Astrocyte (in vitro differentiated cells and primary cell): ENCODE measurements around the gene SLC39A10. TPM values are rescaled to one million over a fixed set of nuclear protein-coding genes. Genes with fewer than 3 reads are reported as not detected.

Source experiments
- DNase-seq: peaks from one replicate; pipeline ENCODE4 v3.0.0-alpha.2; 2010; ENCODE audit warnings: low read depth
- FAIRE-seq: peaks from 2 replicates; lab custom pipeline; 2011; peaks lifted over from hg19 to GRCh38; lab: Jason Lieb, UNC
- H2AFZ ChIP-seq: 2 replicates; pipeline ENCODE4 v1.6.0; 2012; ENCODE audit warnings: low read depth, low read length, inconsistent platforms
- H3K27ac ChIP-seq: 2 replicates; pipeline ENCODE4 v1.5.1; 2011; ENCODE audit warnings: low read depth, low read length, inconsistent platforms
- H3K27me3 ChIP-seq: 2 replicates; pipeline ENCODE4 v1.6.0; 2011; ENCODE audit warnings: low read length, inconsistent platforms; ENCODE audit not compliant: insufficient read depth
- H3K36me3 ChIP-seq: 2 replicates; pipeline ENCODE4 v1.5.1; 2011; ENCODE audit warnings: low read length, inconsistent platforms; ENCODE audit not compliant: insufficient read depth
- H3K4me1 ChIP-seq: 2 replicates; pipeline ENCODE4 v1.5.1; 2011; ENCODE audit warnings: low read length, inconsistent platforms; ENCODE audit not compliant: insufficient read depth
- H3K4me2 ChIP-seq: 2 replicates; pipeline ENCODE4 v1.6.0; 2012; ENCODE audit warnings: low read length, inconsistent platforms
- H3K4me3 ChIP-seq: 2 replicates; pipeline ENCODE4 v1.5.1; 2011; ENCODE audit warnings: low read depth, mild to moderate bottlenecking, low read length, inconsistent platforms; ENCODE audit not compliant: insufficient read depth
- H3K79me2 ChIP-seq: 2 replicates; pipeline ENCODE4 v1.6.0; 2012; ENCODE audit warnings: mild to moderate bottlenecking, low read length, inconsistent platforms; ENCODE audit not compliant: insufficient read depth
- H3K9ac ChIP-seq: 2 replicates; pipeline ENCODE4 v1.6.0; 2012; ENCODE audit warnings: mild to moderate bottlenecking, low read length, inconsistent platforms
- H3K9me3 ChIP-seq: 2 replicates; pipeline ENCODE4 v1.5.1; 2012; ENCODE audit warnings: low read depth, mild to moderate bottlenecking, low read length, inconsistent platforms; ENCODE audit not compliant: insufficient read depth
- H4K20me1 ChIP-seq: 2 replicates; pipeline ENCODE4 v1.6.0; 2012; ENCODE audit warnings: low read length, inconsistent platforms; ENCODE audit not compliant: insufficient read depth
- H3K27ac Mint-ChIP-seq: one replicate; pipeline ENCODE4 v1.8.0; 2021; ENCODE audit warnings: mild to moderate bottlenecking, mixed read lengths; ENCODE audit not compliant: unreplicated experiment
- H3K27me3 Mint-ChIP-seq: one replicate; pipeline ENCODE4 v1.8.0; 2021; ENCODE audit warnings: low read depth, mixed read lengths; ENCODE audit not compliant: unreplicated experiment
- H3K36me3 Mint-ChIP-seq: one replicate; pipeline ENCODE4 v1.8.0; 2021; ENCODE audit warnings: low read depth, mixed read lengths; ENCODE audit not compliant: unreplicated experiment
- H3K4me1 Mint-ChIP-seq: one replicate; pipeline ENCODE4 v1.8.0; 2021; ENCODE audit warnings: low read depth, mixed read lengths; ENCODE audit not compliant: unreplicated experiment
- H3K4me3 Mint-ChIP-seq: one replicate; pipeline ENCODE4 v1.8.0; 2021; ENCODE audit warnings: mild to moderate bottlenecking, moderate library complexity, mixed read lengths; ENCODE audit not compliant: unreplicated experiment
- H3K9me3 Mint-ChIP-seq: one replicate; pipeline ENCODE4 v1.8.0; 2021; ENCODE audit warnings: mild to moderate bottlenecking, mixed read lengths; ENCODE audit not compliant: unreplicated experiment
- CTCF ChIP-seq: IDR thresholded peaks from 2 replicates; pipeline ENCODE4 v1.5.1; 2011; ENCODE audit warnings: low read depth, mild to moderate bottlenecking, inconsistent platforms, low read length, moderate library complexity; ENCODE audit not compliant: insufficient read depth
- EZH2 ChIP-seq: IDR thresholded peaks from 2 replicates; pipeline ENCODE4 v1.6.1; 2012; ENCODE audit warnings: mild to moderate bottlenecking, low read length, inconsistent platforms; ENCODE audit not compliant: insufficient read depth
- total RNA-seq: library from RNA; stranded (reverse); gene quantifications from 2 replicates; pipeline ENCODE4 v1.2.1, GENCODE V29; 2021

The SLC39A10 gene
- total RNA-seq, 1 donor from 2014 or later, result 96.2 TPM

- no peak overlapping the region for H2AFZ ChIP-seq
- no peak for FAIRE-seq
- H3K36me3 Mint-ChIP-seq, result no peaks in the 10 kb centered on the region
Measured at GRCh38 chr2:195626507-195626906, 30.5 kb upstream of the SLC39A10 start.

GRCh38 chr2:195628666-195629065, 28.4 kb upstream of the SLC39A10 start:
- H3K27me3 Mint-ChIP-seq, result no peaks in the 10 kb centered on the region
- no peaks in the 10 kb centered on the region for H3K79me2 ChIP-seq
- H3K4me1 ChIP-seq, result no peaks in the 10 kb centered on the region
- DNase-seq, result no peak
- no peak overlapping the region for H3K4me3 Mint-ChIP-seq
- H3K9me3 Mint-ChIP-seq, result peaks cover 2% of the 10 kb centered on the region
- H3K36me3 Mint-ChIP-seq, result no peaks in the 10 kb centered on the region
- FAIRE-seq, result no peak
- peaks cover 11% of the 10 kb centered on the region for H3K4me1 Mint-ChIP-seq
- H4K20me1 ChIP-seq, result no peaks in the 10 kb centered on the region
- H3K27ac ChIP-seq, result no peak overlapping the region
- H3K36me3 ChIP-seq, result no peaks in the 10 kb centered on the region
- no peak overlapping the region for H3K4me3 ChIP-seq
- no peak overlapping the region for H3K27ac Mint-ChIP-seq
- H3K9ac ChIP-seq, result no peak overlapping the region
- no peak overlapping the region for H3K4me2 ChIP-seq
- H2AFZ ChIP-seq, result no peak overlapping the region
- H3K27me3 ChIP-seq, result no peaks in the 10 kb centered on the region
- H3K9me3 ChIP-seq, result no peaks in the 10 kb centered on the region
- TF ChIP-seq CTCF, result no peak
- no peak for TF ChIP-seq EZH2

More at GRCh38 chr2:195626507-195626906, 30.5 kb upstream of the SLC39A10 start:
- H3K4me1 Mint-ChIP-seq, result peaks cover 17% of the 10 kb centered on the region
- no peak for DNase-seq
- Histone ChIP-seq H3K27me3 (no peaks in the 10 kb centered on the region), H3K79me2 (no peaks in the 10 kb centered on the region), H3K4me1 (no peaks in the 10 kb centered on the region), H3K27ac (no peak overlapping the region), H3K36me3 (no peaks in the 10 kb centered on the region), H4K20me1 (no peaks in the 10 kb centered on the region), H3K9ac (no peak overlapping the region), H3K4me2 (no peak overlapping the region), H3K4me3 (no peak overlapping the region), H3K9me3 (no peaks in the 10 kb centered on the region)
- H3K4me3 Mint-ChIP-seq, result no peak overlapping the region
- no peak for TF ChIP-seq CTCF
- no peak for TF ChIP-seq EZH2
- H3K27ac Mint-ChIP-seq, result no peak overlapping the region
- peaks cover 2% of the 10 kb centered on the region for H3K9me3 Mint-ChIP-seq
- no peaks in the 10 kb centered on the region for H3K27me3 Mint-ChIP-seq

- Mint-ChIP-seq H3K4me3 (no peak overlapping the region), H3K36me3 (no peaks in the 10 kb centered on the region), H3K4me1 (peaks cover 4% of the 10 kb centered on the region), H3K27ac (no peak overlapping the region), H3K9me3 (peaks cover 2% of the 10 kb centered on the region), H3K27me3 (no peaks in the 10 kb centered on the region)
- FAIRE-seq, result no peak
- Histone ChIP-seq H3K9me3 (no peaks in the 10 kb centered on the region), H2AFZ (no peak overlapping the region), H3K4me1 (no peaks in the 10 kb centered on the region), H3K79me2 (no peaks in the 10 kb centered on the region), H3K4me2 (no peak overlapping the region), H3K9ac (no peak overlapping the region), H4K20me1 (no peaks in the 10 kb centered on the region), H3K27ac (no peak overlapping the region), H3K36me3 (no peaks in the 10 kb centered on the region), H3K4me3 (no peak overlapping the region), H3K27me3 (no peaks in the 10 kb centered on the region)
- DNase-seq, result no peak
- TF ChIP-seq CTCF, result no peak
- TF ChIP-seq EZH2, result no peak
Measured at GRCh38 chr2:195632856-195633572, 24.0 kb upstream of the SLC39A10 start.
